HG03442 (cell line): ENCODE data around the gene EPC2.
"Not testable (repeated sequence)": the region's sequence is repeated elsewhere in the genome, so short reads cannot be mapped to it uniquely, and the experiment has no call there.

ENCODE experiments used
- ATAC-seq: cut with Tn5 transposase; IDR thresholded peaks from one replicate; pipeline ENCODE4 v1.9.1; 2021; ENCODE audit warnings: mild to moderate bottlenecking, moderate library complexity; ENCODE audit not compliant: unreplicated experiment

The EPC2 gene

DNA sequence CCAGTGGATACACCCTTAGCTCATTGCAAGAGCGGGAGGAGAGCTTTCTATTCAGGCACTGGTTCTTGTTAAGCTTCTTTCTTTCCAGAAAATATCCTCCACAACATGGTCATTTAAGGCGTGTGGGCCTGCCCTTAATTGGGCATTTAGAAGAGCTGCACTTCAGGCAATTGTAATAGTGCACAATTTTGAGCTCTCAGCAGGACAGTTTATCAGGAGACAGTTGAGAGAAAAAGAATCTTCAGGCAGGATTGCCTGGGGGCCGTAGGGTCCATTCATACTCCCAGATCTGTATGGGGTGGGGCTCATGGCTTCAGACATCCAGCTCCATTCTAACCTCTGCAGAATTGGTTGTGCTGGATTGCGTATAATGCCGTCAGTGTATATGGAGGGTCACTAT, 6.0 kb upstream of the EPC2 start:
- no peak for ATAC-seq

DNA sequence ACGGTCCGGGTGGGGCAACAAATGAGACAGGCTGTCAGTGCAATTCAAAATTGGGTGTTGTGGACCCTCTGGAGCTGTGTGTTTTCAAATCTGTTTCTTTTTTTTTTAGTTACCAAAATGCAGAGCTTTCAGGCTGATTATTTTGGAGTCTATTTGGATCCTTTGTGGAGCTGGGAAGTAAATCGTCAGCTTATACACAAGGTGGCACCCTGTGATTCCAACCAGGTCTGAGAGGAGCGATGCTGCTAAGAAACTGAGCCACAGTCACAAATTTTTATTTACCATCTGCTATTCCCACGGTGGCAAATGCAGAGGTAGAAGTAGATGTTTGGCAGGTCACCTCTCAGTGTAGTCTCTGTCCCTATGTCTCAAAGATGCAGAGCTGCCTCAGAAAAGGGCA, 3.8 kb upstream of the EPC2 start:
- no peak for ATAC-seq

DNA sequence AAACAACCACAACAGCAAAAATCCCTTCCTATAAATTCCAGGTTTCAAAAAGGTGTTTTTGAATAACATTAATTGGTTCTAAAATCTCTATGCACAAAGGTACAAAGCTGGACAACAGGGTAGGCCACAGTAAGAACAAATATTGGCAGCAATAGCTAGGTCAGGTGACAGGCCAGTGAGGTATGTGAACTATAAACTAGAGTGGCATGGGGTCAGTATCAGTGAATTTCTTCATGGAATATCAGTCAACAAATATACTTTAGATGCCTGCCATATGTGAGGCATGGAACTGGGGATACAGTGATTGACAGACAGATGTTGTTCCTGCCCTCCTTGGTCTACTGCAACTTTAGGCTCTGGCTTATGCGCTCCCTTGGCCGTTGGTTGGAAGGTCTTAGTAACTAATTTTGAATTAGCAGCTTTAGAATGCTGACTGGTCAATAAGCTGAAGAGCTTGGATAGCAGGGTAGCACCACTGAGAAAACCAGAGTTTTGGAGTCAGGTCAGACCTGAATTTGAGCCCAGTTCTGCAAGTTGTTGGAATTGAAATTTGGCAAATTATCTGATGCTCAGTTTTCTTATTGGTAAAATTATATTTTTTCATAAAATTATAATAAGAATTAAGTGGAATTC, 2.3 kb upstream of the EPC2 start:
- ATAC-seq = no peak

DNA sequence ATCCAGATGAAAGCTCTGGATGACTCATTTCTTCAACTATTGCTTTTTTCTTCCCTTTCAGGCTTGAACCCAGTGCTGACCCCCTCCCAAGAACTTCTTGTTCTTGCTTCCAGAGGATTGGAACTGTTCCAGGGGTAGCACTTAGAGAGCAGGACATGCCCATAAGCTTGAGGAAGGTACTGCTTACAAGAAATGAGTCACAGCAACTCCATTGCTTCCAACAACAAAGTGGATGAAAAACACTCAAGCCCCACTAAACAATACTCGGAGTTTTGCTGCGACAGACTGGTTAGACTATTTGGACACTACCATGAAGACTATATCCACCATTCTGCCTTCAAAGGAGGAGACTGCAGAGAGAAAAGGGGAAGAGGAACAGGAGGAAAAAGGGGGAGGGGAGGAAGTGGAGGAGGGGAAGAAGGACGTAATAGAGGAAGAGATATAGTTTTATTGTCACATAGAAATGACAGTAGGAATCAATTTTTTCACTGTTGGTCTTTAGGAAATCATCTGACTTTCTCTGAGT, 1.6 kb upstream of the EPC2 start:
- no peak for ATAC-seq

DNA sequence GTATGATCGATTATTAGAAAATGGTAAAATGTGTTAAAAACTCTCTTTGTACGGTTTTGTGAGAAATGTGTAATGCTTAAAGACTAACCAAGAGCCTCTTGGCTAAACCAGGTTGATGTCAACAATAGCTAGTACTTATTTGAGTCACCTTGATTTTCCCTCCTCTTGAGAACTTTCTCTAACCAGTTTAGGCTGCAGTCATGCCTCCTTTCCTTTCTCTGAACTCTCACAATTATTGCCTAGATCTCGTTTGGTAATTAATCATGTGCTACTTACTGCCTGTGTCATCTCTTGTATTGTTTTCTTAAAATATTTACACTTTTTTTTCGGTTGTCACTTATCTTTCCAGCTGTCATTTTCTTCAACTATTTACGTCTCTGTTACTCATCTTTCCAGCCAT, 1.1 kb upstream of the EPC2 start:
- ATAC-seq = peak; percentile 31

DNA sequence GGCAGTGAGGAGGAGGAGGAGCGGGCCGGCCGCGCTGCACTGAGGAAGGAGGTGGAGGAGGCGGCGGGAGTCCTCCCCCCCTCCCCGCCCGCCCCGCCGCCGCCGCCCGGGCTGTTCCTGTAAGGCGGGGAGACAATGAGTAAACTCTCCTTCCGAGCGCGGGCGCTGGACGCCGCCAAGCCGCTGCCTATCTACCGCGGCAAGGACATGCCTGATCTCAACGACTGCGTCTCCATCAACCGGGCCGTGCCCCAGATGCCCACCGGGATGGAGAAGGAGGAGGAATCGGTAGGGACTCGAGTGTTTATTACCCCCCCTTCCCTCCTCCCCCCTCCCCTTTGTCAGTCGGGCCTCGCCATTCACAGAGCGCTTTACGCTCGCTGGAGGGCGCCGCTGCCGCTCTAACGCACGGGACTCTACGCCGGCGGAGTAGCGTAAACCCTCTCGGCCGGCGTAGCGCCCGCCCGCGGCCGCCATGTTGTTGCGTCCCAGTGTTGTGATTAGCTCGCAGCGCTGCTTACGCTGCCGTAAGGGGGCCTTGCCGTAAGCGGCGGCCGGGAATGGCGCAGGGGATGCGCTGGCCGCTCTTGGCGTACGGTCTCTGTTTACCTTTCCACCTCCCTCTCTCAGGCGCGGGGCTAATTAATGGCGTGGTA, 460 bp downstream of the EPC2 start:
- ATAC-seq = peak; percentile 51

DNA sequence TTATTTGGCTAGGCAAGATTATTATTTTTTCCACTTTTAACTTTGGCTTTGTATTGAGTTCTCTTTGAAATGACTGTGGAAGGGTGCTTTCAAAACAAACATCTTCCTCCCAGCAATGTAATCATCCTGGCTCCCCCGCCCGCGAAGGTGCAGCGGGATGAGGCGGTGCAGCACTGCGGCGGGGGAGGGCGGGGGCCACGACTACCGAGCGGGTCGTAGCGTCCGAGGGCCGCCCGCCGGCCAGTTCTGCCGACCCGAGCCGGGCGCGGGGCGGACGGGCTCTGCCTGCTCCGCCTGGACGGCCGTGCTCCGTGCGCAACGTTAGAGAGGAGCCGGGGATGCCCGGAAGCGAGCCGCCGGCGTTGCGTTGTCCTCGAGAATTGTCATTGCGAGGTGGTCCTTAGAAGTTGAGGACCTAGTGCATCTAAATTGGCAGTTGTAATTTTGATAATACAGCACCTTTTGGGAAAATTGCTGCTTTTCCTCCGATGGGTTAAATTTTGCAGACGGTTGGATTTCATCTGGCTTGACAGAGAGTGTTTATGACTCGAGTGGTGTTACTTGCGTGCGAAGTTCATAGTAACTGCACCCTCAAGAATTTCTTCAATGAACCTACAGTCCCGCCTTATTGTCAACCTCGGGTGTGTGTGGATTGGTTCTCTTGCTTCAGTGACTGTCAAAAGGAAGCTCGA, 1.1 kb downstream of the EPC2 start:
- peak; percentile 36 for ATAC-seq

DNA sequence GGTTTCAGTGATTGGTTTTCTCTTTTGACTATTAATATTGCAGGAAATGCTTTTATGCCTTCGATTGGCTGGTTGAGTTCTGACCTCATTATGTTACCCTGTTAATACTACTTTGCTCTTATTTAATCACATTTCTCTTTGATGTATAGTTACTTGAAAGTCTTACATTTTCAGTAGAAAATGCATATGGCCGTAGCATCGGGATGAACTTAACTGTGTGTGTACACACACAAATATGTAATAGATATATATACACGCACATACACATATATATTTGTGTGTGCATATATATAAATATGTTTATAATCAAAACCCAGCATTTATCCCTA, 1.6 kb downstream of the EPC2 start:
- no peak for ATAC-seq

DNA sequence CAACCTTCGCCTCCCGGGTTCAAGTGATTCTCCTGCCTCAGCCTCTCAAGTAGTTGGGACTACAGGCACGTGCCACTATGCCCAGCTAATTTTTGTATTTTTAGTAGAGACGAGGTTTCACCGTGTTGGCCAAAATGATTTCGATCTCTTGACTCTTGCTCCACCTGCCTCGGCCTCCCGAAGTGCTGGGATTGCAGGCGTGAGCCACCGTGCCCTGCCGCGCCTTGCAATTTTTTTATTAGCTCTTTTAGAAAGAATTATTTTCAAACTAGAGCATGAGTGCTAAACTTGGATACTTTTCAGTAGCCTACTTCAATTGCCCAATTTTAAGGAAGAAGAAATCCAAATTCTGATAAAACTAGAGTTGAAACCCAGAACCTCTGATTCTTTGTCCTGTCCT, 3.2 kb downstream of the EPC2 start:
- not testable (repeated sequence) for ATAC-seq

DNA sequence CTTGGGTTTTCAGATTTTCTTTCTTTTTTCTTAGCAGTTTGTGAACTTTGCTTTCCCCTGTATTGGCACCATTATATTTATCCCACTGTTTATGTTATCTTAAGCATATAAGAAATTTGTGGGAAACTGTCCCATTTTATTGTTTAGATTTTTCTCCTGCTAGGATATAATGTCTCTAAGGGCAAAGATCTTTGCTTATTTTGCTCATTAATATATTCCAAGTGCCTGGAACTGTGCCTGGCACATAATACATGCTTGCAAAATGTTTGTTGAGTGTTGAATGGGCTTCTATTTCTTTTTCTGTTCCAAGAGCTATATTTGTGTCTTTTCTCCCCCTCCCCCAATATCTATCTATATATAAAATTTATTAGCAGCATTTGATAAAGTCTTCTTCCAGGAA, 5.4 kb downstream of the EPC2 start:
- no peak for ATAC-seq

DNA sequence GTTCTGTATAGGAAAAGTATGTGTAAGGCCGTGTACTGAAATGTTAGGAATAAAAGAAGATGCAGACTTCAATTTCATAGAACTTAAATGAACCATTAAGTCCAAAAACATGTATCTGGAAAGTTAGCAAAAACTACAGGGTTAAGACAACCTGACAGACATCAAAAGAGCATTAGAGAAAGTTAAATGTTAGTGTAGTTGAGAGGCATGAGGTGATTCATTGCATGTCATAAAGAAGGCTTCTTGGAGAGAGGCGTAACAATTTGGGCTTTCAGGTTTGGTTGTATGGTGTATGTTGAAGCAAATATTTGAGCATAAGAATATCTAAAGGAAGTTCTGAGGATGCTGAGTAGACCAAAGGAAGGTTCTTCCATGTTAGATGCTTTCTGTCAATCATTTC, 6.3 kb downstream of the EPC2 start:
- ATAC-seq = no peak

DNA sequence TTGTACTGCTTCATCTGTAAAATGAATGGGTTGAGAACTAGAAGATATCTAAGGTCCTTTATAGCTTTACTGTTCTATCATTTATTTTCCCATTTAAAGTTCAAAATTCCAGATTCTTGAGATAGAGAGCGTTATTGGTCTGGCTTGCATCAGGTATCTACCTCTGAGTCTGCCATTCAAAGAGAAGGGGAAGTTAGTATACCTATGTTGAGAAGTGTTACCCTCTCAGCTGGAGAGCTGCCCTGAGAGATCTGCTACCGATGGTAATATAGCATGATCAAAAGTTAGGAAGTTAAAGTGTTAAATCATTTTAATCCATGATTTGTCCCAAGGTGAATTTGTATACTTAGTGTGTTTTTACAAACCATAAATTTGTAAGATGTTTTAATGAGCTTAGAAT, 7.4 kb downstream of the EPC2 start:
- ATAC-seq = no peak

DNA sequence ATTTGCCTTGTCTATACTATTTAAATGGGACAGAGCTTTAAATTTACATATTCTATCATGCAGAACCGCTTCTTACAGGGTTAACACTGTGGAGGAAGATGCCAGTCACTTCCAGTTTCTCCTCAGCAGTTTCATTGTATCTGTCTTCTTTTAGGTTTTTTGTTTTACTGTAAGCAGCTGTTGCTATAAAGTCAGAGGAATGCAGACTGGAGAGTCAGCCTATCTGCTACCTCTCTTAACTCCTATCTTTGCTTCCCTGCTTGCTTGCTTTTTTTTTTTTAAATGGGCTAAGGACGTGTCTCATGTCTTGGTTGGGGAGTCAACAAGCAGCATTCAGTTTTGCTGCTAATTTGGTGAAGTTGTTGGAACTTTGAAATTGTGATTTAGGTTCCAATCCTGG, 8.9 kb downstream of the EPC2 start:
- peak; percentile 89 for ATAC-seq

DNA sequence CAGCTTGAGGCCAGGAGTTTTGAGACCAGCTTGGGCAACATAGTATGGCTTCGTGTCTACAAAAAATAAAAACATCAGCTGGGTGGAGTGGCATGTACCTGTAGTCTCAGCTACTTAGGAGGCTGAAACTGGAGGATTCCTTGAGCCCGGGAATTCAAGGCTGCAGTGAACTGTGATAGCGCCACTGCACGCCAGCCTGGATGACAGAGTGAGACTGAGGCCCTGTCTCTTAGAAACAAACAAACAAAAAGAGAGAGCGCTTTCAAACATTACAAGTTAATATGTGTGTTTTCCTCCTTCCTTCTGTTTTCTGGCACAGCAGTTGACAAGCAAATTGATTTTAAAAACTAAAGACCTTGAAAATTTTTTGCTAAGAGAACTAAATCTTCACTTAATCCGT, 9.9 kb downstream of the EPC2 start:
- no peak for ATAC-seq

DNA sequence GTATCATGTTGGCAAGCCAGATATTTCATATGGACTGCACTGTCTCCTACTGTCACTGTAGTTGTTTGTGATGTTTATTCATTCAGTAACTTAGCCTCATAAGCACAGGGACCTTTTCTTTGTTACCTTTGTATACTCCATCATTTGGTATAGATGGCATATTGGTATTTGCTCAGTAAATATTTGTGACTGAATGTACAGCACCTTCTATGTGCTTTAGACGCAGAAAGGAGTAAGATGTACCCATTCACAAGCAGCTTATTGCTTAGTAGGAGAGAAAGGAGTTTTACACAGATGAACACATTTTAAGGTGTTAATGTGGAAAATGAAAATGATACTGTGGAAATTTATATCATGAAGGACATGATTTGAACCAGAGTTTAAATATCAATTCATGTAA, 12.0 kb downstream of the EPC2 start:
- no peak for ATAC-seq

DNA sequence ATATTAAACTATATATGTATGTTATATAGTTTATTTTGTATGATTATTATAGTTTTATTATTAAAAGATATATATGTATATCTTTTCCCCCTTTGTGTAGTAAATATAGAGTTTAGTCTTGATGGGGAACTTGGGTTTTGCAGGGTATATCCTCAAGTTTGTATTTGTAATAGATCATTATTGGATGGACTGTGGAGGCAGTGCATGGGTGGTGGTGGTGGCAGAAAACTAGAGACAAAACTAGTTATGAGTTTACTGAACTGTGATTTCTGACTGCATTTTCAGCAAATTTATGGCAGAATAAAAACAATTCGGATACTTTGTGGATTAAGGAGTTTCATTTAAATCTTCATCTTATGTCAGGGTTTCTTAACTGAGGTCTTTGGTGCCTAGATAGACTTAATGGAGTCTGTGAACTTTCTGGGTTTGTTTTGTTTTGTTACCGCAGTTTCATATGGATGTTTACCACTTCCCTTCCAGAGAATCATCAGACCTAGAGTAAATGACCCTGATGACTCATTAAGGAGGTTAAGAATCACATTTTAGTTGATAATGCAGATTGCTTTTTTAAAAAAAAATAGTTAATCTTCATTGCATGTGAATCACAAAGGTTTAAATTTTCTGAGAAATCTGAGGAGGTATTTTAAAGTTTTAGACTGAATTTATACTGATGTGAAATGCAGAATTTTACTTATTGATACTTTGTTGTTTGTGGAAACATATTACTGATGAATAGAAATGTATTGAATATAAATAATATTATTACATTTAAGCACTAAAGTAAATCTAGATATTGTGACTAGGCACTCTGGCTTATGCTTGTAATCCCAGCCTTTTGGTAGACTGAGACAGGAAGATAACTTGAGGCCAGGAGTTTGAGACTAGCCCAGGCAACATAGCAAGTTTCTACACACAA, 14.5 kb downstream of the EPC2 start:
- ATAC-seq = peak; percentile 97

DNA sequence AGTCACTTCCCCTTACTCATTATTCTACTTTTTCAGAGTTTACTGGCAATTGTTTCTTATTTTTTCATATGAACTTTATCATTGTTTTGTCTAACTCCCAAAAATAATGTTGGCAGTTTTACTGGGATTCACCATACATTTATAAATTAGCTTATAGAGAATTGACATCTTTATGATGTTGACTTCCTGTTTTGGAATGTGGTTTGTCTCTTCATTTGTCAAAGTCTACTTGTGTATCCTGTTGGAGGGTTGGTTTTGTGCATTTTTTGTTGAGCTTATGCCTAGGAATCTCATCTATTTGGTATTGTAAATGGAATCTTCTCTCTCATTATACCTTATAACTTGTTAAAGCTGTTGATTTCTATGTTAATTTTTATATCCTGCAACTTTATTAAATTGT, 16.4 kb downstream of the EPC2 start:
- no peak for ATAC-seq

DNA sequence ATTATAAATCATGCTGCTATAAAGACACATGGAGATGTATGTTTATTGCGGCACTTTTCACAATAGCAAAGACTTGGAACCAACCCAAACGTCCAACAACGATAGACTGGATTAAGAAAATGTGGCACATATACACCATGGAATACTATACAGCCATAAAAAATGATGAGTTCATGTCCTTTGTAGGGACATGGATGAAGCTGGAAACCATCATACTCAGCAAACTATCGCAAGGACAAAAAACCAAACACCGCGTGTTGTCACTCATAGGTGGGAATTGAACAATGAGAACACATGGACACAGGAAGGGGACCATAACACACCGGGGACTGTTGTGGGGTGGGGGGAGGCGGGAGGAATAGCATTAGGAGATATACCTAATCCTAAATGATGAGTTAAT, 17.8 kb downstream of the EPC2 start:
- ATAC-seq = not testable (repeated sequence)

DNA sequence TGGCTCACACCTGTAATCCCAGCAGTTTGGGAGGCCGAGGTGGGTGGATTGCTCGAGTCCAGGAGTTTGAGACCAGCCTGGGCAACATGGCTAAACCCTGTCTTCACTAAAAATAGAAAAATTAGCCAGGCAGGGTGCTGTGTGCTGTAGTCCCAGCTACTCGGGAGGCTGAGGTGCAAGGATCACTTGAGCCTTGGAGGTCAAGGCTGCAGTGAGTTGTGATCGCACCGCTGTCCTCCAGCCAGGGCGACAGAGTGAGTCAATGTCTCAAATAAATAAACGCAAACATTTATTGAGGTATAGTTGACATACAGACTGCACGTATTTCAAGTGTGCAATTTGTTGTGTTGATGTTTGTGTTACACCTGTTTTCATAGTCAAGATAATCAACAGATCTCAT, 19.7 kb downstream of the EPC2 start:
- ATAC-seq = no peak

DNA sequence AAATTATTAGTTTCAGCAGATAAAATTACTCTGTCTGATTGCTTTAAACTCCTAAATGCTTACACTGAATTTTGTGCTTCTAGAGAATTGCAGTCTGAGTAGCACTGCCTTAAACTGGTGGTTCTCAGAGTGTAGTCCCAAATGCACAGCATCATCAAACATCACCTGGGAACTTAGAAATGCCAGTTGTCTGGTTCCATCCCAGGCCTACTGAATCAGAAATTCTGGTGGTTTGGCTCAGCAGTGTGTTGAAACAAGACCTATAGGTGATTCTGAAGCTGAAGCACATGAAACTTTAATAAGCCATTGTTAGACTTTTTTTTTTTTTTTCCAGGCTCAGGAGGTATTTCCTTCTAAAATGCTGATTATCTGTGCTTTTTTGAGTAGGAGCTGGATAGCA, 22.0 kb downstream of the EPC2 start:
- no peak for ATAC-seq

DNA sequence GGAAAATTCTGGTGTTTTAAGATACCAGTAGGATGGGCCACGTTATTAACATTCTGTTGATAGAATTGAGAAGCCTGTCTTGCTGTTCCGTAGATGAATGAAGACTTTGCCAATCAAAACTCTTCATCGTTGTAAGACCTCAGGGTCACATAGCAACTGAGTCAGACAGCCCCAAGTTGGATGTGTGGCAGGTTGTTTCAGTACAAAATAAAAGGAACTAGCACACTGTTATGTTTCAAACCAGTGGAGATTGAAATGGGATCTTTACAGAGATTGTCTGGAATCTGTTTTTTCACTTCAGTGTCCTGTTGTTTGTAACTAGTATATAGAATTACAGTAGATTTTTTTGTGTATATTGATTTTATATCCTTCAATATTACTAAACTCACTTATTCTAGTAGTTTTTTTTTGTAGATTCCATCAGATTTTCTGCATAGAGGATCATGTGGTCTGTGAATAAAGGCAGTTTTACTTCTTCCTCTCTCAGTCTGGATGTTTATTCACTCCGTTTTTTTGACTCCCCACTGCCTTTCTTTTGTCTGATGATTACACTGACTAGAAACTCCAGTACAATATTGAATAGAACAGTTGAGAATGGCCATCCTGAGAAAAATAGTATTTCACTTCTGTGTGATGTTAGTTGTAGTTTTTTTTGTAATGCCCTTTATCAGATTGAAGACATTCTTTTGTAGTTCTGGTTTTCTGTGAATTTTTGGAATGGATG, 22.7 kb downstream of the EPC2 start:
- ATAC-seq = no peak
